ENCODE results near the gene NBEAL2.
"Not testable (repeated sequence)": the region's sequence is repeated elsewhere in the genome, so short reads cannot be mapped to it uniquely, and the experiment has no call there.

Gene NBEAL2

DNA sequence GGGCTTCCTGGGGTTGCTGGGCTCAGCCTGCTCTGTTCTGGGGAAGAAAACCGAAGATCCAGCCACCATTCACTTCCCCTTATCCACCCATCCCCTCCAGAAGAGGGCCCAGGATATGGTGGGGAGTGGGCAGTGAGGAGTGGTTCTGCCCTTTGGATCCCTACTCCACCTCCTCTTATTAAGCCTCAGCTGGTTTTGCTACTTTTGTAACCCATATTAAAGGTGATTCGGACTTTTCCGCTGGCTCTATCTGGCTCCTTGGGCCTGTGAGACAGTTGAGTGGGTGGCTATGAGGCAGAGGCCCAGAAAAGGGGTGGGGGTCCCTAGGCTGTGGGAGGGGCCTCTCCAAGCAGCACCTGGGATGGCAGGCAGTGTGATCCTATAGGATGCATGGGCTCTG is 33.8 kb downstream of the NBEAL2 start:
- no peak for DNase-seq

DNA sequence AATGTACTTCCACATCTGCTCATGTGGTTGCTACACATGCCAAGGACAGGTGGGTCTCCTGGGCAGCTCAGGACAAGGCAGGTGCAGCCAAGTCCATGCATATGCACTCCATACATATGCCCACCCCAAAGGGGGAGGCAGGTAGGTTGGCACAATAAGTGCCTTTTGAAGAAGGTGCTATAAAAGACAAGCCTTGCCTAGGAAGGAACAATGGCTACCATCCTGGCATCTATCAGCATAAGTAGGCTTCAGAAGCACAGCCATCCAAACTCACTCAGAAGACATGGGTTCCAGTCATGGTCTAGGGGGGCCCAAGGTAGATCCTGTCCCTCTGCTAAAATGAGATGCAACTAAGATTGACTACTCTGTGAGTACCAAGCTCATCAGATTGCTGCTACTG is 34.6 kb downstream of the NBEAL2 start:
- no peak for DNase-seq

DNA sequence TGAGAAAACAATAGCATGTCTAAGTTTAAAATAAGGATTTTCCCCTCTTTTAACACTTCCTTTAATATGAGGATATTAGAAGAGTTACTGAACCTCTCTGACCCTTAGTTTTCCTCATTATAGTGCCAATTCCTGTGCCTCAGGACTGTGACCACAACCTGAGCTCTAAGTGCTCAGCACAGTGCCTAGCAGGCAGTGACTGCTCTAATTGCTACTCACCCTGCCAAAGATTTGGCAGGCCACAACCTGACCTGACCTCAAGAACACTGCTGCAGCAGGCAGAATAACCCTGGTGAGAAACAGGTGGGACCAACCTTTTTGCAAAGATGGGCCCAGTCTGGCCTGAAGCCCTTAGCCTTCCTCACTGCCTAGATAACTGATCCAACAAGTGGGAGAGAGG is 35.7 kb downstream of the NBEAL2 start:
- DNase-seq, result no peak

DNA sequence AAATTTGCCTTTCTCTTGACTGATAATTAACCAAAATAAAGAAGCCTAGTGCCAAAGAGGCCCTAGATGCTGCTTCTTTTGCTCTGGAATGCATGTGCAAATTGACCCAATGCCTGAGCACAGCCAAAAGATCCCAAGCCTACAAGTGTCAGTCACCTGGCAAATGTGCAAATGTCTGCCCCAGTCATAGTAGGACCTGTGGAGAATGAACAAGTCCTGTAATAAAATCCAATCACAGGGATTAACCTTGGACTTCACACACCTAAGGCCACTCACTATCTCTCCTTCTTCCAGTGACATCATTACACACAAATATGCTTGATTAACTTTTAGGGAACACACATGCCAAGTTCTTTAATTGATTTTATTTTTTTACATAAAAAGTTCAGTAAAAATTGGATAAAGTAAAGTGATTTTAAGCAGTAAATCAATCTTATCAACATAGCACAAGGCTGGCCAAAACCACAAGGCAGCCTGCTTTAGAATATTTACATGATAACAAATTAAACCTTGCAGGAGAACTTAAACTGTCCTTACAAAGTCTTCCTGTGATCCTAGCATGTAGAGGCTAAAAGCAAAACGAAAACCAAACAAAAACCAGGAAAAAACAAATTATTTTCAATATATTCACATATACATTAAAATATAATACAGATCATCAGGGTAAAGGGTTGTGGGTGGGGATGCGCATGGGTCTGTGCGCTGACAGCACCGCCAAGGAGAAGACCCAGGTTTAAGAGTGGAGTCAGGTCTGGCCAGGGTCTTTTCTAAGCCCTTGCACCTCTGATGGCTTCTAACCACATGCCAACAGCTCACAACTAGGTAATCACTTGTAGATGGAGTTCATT is 36.8 kb downstream of the NBEAL2 start:
- no peak for DNase-seq

DNA sequence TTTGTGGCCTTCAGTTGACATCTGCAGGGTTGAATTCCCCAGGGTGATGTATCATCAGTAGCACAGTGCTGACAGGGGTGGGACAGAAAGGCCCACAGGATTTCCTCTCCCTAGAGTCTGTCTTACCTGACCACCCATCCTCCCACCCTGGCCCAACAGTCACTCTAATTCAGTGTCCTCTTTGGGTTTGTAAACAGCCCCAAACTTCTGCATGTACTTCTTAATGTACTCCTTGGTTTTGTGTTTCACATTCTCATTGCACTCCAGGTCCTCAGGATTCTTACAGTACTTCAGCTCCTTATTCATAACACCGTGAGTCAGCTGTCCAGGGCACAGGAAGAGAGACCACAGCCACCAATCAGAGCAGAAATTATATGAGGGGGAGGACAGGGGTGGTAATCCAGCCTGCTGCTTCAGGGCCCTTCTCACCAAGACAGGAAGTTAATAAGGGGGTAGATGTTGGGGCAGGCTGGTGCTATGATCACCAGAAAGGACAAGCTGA is 37.5 kb downstream of the NBEAL2 start:
- no peak for DNase-seq

DNA sequence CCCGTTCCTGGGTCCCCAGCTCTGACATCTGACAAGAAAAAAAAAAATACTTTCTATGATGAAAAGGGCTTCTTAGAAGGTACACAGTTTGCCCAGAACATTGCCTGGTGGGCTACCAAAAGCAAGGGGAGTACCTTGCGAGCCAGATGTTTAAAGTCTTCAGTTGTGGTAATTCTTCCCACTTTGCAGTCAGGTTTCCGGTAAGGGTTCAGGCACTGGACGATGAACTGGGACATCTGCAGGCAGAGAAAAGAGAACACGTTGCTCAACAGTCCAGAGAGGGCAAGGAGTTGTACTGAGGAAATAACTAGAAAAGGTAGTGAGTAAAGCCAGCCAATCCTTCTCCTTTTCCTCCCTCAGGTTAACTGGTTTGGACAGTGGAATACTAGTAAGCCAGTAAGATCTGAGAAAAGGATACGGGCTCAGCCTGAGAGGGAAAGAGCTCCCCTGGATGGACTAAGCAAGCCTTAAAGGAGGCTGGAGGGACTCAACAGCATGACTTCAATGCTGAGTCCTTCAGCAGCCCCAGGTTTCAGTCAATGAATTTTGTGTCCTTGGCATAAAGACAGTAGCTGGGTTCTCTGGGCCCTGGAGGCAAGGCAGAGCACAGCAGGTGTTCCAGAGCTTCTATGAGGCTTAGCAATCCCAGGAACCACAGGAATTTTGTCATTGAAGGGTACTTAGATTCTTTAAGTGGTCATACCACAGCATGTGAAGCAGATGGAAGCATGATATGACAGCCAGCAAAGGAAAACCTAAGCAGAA is 38.2 kb downstream of the NBEAL2 start:
- DNase-seq, result no peak

DNA sequence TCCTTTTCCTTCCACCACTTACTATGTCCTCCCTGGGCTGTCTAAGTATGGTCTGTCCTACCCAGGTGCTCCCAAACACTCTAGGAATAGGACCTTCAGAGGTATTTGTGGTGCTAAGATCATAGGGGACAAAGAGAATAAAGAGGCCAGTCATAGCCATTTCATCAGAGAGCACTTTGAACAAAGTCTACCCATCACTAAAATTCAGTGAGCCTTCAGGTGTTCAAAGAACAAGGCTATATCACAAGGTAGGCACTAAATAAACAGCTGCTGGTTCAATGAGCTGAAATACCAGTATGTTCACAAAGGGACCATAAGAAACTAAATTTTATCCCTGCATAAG is 38.8 kb downstream of the NBEAL2 start:
- no peak for DNase-seq

DNA sequence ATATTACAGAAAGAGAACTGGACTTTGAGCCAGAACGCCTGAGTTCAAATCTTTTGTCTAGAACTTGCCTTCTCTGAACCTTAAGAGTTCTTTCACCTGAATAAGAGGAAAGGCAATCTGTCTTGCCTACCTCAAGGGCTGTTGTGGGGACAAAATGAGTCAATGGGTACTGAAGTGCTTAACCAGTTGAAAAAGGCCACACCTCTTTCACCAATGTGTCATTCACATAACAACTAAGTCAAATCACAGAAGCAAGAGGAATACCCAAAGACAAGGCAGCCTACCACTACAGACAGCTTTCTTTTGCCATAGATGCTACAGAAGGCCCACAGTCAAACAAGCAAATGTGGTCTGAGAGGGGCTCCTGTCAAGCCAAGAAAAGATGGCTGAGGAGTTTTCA is 39.7 kb downstream of the NBEAL2 start:
- no peak for DNase-seq

DNA sequence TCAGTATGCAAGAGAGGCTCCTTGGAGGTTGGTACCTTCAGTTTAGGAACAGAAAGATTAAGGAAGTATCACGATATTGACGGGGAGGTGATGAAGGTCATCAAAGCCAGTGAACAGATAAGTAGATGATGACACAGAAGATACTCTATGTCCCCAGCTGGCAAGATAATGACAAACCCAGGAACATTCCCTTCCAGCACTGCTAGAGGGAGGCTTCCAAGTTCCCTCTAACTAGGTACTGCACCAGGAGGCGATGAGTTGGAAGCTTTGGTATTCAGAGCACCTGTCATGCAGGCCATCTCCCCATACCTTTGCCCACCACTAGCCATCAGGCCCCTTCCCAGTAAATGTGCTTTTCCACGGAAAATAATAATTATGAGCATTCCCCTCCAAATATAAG is 40.8 kb downstream of the NBEAL2 start:
- no peak for DNase-seq

DNA sequence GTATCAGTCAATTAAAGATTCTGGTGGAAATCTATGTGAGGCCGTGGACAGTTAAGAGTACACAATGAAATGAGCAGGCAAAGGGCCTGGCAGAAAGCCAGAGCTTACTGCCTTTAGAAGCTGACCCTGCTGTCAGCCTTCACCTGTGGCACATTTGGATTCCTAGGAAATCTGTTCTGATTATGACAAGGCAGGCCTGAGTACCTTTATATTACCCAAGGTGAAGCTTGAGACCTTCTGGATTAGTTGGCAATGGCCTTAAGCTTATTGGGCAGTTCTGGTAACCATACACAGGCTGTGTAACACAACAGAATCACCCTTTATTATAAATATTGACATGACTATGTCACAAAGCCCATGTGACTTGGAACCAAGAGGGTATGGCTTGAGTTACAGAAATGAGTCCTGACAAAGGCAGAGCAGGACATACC is 43.2 kb downstream of the NBEAL2 start:
- no peak for DNase-seq

DNA sequence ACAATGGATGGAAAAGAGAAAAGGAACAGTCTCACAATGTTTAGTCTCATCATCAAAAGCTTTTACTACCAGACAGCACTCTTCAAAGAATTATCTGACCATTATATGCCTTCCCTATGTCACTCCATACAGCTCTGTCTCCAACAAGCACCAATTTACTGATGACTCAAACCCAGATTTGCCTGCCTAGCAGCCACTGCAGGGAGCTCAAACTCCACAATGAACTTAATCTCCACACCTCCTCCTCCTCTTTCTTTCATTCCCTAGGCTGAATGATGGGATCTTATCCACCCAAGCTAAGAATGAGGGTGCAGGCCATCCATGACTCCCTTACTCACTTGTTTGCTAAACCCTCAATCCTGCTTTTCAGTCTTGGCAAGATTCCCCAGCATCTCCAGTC is 45.5 kb downstream of the NBEAL2 start:
- DNase-seq, result no peak

DNA sequence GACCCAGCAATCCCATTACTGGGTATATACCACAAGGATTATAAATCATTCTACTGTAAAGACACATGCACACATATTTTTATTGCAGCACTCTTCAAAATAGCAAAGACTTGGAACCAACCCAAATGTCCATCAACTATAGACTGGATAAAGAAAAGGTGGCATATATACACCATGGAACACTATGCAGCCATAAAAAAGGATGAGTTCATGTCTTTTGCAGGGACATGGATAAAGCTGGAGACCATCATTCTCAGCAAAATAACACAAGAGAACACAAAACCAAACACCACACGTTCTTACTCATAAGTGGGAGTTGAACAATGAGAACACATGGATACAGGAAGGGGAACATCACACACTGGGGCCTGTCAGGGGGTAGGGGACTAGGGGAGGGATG is 47.0 kb downstream of the NBEAL2 start:
- DNase-seq, result not testable (repeated sequence)

DNA sequence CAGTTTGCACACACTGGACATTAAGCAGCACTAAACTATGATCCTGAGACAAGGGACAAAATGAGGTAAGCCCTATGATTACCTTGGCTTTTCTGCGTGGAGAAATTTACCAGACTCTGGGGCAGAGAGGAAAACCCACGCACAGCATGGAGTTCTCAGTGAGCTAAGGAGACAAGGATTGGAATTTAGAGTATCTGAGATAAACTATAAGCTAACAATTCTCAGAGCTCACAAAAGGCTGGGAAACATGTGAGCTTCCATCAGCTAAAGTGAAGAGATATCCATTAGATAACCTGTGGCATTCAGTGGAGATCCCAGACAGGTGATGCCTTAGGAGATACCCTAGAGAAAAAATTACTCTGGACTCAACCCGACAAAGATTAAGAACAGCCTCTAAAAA is 48.7 kb downstream of the NBEAL2 start:
- no peak for DNase-seq

DNA sequence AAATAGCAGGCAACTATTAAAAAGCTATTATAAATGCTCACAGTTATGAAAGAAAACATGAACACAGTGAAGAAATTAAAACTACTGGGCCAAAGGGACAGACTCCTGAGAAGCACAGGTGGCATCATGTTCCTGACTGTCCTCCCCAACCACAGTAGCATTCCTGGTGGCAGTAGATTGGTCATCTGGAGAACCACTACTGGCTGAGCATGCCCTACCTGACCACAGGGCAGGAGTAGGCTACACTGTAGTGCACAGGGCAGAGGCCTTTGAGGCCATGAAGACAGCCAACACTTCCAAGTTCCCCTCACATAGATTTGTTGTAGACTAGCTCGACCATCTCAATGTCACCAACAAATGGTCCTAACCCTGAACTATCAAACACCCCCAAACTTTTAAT is 49.2 kb downstream of the NBEAL2 start:
- no peak for DNase-seq

DNA sequence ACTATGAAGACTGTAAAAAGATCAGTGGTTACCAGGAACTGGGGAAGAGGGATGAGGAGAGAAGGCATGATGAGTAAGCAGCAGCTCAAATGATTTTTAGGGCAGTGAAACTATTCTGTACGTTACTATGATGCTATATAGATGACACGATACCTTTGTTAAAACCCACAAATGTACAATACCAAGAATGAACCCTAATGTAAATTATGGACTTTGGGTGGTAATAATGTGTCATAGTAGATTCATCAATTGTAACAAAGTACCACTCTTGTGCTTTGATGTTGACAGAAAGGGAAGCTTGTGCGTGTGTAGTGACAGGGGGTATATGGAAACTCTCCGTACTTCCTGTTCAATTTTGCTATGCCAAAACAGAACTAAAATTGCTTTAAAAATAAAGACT is 51.6 kb downstream of the NBEAL2 start:
- not testable (repeated sequence) for DNase-seq

DNA sequence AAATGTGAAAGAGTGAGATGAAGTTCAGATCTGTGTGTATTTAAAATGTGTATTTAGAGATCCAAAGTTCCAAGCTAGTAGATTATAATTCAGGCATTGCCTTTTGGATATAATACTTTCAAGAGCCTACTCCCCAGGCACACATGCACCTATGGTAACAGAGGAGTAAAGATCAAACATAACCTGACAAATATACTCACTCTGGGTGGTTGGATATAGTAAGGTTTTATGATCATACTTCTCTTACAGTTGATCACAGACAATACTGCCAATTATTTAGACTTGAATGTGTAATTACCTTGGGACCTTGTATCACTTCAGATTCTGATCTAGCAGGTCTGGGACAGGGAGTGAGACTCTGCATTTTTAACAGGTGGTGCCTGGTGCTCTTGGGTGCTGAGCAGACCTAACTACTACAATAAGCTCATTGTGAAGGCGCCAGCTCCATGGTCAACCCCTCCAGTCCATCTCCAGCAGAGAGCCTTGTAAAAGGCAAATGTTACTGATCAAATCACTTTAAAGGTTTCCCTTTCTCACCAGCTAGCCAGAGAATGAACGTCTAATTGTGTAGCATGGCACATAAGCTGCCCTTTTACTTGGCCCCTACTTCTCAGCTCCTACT is 55.5 kb downstream of the NBEAL2 start:
- DNase-seq, result no peak

DNA sequence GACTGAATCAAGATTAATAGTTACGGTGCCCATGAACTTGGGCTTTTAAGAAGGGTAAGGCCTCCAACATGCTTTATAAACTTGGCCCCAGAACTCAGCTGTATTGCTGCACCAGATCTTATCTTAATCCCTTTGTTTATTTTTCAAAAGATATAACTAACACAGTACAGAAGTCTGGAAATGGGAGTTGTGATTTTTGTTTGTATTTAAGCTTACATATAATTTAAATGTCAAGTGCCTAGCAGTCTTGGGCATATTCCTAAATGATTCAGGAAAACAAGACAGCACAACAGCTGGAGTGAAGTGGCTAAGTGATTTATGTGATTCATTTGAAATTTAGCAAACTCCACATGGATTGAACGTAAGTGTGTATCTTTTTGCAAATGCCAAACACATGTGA is 56.2 kb downstream of the NBEAL2 start:
- DNase-seq, result no peak

DNA sequence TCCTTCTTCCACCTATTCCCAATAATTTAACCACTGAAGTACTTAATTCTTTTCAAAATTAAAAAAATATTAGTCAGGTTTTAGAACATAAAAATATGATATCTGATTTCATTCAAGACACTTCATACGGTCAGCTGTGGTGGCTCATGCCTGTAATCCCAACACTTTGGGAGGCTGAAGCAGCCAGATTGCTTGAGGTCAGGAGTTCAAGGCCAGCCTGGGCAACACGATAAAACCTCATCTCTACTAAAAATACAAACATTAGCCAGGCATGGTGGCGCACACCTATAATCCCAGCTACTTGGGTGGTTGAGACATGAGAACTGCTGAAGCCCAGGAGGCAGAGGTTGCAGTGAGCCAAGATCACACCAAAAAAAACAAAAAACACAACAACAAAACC is 56.7 kb downstream of the NBEAL2 start:
- DNase-seq, result no peak

DNA sequence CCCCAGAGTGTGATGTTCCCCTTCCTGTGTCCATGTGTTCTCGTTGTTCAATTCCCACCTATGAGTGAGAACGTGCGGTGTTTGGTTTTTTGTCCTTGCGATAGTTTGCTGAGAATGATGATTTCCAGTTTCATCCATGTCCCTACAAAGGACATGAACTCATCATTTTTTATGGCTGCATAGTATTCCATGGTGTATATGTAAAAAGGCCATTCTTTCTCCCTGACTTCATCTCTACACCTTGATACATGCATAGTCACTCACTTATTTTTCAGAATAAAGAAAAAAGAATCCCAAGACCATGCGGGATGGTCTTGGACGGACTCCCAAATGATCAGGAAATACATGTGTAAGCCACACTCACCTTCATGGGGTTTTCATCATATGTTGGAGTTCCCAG is 57.8 kb downstream of the NBEAL2 start:
- DNase-seq, result not testable (repeated sequence)

DNA sequence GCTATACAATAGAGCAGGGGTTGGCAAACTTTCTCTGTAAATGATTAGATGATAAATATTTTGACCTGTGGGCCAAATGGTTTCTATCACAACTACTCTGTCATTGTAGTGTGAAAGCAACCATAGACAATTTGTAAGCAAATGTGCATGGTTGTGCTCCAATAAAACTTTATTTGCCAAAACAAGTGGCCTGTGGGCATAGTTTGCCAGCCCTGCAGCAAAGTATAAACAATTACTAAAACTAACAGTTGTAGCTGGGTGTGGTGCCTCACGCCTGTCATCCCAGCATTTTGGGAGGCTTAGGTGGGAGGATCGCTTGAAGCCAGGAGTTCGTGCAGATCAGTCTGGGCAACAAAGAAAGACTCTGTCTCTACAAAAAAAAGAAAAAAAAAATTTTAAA is 61.6 kb downstream of the NBEAL2 start:
- no peak for DNase-seq

DNA sequence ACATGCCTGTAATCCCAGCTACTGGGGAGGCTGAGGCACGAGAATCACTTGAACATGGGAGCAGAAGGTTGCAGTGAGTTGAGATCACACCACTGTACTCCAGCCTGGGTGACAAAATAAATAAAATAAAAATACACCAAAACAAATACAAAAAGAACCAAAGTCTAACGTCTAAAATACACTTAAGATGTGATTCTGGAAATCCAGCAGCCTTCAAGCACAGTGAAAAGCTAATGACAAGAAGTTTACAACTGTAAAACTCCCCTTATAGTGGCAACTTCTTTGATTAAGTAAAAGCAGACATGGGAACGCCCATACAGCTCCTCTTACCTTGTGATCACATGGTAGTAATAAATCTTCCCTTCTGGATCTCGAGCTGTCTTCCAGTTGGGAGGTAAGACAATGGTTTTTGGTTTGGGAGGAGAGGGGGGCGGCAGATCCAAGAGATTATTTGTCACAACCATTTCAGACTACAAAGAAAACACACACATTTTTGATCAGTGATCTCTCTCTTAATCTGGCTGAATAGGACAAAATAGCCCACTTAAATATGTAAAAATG is 62.8 kb downstream of the NBEAL2 start:
- DNase-seq, result no peak

DNA sequence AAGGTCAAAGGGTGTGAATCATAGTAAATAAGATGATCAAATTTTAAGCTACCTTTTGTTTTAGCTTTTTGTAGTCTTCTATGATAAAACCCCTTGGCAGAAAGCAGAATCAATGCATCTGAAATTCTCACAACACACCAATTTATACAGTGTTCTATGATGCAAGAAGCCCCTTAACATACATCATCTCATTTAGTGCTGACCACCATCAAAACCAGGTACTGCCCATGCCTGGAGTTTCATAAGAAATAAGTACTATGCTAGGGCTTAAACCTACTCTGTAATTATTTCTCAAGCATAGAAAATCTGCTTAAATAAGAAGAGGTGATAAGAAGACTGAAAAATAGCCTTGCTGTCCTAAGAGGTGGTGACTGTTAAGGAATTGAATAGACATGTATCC is 67.6 kb downstream of the NBEAL2 start:
- DNase-seq, result no peak

DNA sequence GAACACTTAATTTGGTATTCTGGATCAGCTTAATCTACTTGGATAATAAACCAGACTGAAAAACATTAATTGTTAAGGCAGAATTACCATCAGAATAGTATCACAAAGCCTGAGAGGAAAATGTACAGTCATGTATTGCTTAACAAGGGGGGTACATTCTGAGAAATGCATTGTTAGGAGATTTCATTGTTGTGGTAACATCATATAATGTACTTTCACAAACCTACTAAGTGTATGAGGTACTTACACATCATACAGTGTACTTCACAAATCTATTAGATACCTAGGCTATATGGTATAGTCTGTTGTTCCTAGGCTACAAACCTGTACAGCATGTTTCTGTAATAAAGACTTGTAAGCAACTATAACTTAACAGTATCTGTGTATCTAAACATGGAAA is 68.2 kb downstream of the NBEAL2 start:
- DNase-seq, result no peak

DNA sequence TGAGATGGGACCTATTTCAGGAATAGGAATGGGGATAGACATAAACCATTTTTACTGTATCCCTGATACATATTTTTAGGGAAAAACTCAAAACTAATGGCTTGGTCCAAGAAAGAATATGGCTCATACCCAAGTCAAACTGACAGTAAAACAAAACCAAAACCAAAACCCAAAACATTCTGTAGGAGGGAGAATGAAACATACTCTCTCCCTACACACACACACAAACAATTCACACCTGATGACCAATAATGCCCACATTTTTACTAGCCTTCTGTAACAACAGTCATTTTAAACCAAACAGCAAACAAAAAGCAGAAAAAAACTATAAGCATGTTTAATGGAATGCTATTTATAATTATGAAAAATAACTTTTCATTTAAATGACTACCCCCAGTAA is 74.9 kb downstream of the NBEAL2 start:
- no peak for DNase-seq
